ENCODE measurements around the gene ATP8A2. TPM values are rescaled to one million over a fixed set of nuclear protein-coding genes. Genes with fewer than 3 reads are reported as not detected.

The ATP8A2 gene
- total and polyA plus RNA-seq, 9 of the 15 experiments (the other 6 are each of a cell fraction or from before 2014, with no cell fraction given), result under 0.01 to 0.33 (median 0.06) TPM; not detected in 4

DNA sequence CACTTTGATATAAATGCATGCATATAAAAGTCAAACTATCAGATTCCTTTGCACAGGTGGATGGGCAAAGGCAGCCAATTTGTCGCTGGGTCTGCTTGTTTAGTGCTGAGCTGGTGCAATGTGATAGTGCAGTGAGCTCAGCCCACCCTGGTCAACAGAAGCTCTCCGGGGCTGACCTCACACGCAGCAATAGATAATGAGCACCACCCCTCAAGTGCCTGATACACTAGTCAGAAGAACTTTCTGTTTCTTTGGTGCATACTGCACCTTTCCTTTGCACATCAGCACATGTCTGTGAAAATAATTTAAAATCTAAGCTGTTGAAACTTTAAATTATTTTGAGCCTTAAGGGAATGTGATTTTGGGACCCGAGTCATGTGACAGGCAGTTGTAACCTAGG lies 20.2 kb downstream of the ATP8A2 start (continued):
- TF ChIP-seq CEBPG (CRISPR knock-in tag; IDR thresholded peaks at IDR 0.05) (peak; percentile 75), CEBPG (tag; conservative IDR thresholded peaks at IDR 0.05 in 1 of 2, IDR thresholded peaks at IDR 0.05 in 1 of 2) (no peak)
- TF ChIP-seq, protein P1, sequence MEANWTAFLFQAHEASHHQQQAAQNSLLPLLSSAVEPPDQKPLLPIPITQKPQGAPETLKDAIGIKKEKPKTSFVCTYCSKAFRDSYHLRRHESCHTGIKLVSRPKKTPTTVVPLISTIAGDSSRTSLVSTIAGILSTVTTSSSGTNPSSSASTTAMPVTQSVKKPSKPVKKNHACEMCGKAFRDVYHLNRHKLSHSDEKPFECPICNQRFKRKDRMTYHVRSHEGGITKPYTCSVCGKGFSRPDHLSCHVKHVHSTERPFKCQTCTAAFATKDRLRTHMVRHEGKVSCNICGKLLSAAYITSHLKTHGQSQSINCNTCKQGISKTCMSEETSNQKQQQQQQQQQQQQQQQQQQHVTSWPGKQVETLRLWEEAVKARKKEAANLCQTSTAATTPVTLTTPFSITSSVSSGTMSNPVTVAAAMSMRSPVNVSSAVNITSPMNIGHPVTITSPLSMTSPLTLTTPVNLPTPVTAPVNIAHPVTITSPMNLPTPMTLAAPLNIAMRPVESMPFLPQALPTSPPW (CRISPR knock-in tag; IDR thresholded peaks at IDR 0.05), result no peak

GRCh38 chr13:25394402-25395060 lies 22.8 kb downstream of the ATP8A2 start:
- Histone ChIP-seq H3K27ac (ENCODE audit: extremely low read depth, low read depth, low read length) (peak overlapping the region; percentile 78), H3K36me3 (ENCODE audit: control insufficient read depth, insufficient read depth, low read length) (no peaks in the 10 kb centered on the region), H3K4me1 (replicated peaks in 1 of 2; ENCODE audit: control insufficient read depth in 2 of 2, insufficient read depth in 2 of 2, low read length in 2 of 2) (peaks cover 20 to 35% of the 10 kb centered on the region in 2 experiments; a peak in 4 of 5 replicates), H3K4me3 (no peak overlapping the region), H2AFZ (ENCODE audit: low read depth, low read length) (no peak overlapping the region), H3K79me2 (ENCODE audit: control insufficient read depth, insufficient read depth, low read length) (no peaks in the 10 kb centered on the region), H3K9me3 (replicated peaks; ENCODE audit: control insufficient read depth, insufficient read depth, low read depth, low read length) (peaks cover 15% of the 10 kb centered on the region), H3K4me2 (ENCODE audit: insufficient read depth, low read length) (peak overlapping the region; percentile 29), H3K9me1 (ENCODE audit: control insufficient read depth, insufficient read depth, low read length) (no peaks in the 10 kb centered on the region), H3K27me3 (ENCODE audit: control insufficient read depth in 2 of 2, insufficient read depth in 2 of 2, low read length in 2 of 2) (no peaks in the 10 kb centered on the region), H3K9ac (ENCODE audit: insufficient read depth in 1 of 2, low read depth in 2 of 2, low read length in 2 of 2) (peak overlapping the region in 1 of 2 experiments; percentile 12; a peak in 2 of 4 replicates), H4K20me1 (replicated peaks; ENCODE audit: control insufficient read depth, insufficient read depth, low read length) (no peaks in the 10 kb centered on the region)
- DNase-seq (ENCODE audit: extremely low read depth in 1 of 4, low spot score in 3 of 4), result peak; percentile 67 to 89 (median 72)
- in situ Hi-C loops (cut with MboI) (no loop called here), intact Hi-C loops (cut with micrococcal nuclease) (no loop called here)
- peak; percentile 82 for ATAC-seq
- no TSS peak for BruUV-seq (replicated peaks)
- ChIA-PET POLR2A (interaction anchor here (0.6 to 2.3 kb wide), 2 partner anchors 10 to 27 kb away, joined by 3 to 9 read pairs; no protein-coding TSS in a partner anchor), CTCF (ENCODE audit: low intra/inter-chr PET ratio) (no interaction called here)
- FAIRE-seq, result peak; percentile 95
- 0% methylated on average over 3 of the region's 4 CpGs for WGBS (ENCODE audit: insufficient coverage, low coverage, missing lambda C conversion rate)
- TF ChIP-seq CHD7 (IDR thresholded peaks at IDR 0.05; ENCODE audit: low read depth, low read length) (no peak), MAZ (CRISPR knock-in tag; conservative IDR thresholded peaks at IDR 0.05 in 1 of 2, IDR thresholded peaks at IDR 0.05 in 1 of 2) (peak in 1 of 2 experiments; percentile 34; a peak in 1 of 4 replicates), GABPA (tag; conservative IDR thresholded peaks at IDR 0.05; ENCODE audit: low read depth) (no peak)

Measured in K562 (cell line).